ENCODE measurements around the gene MAU2.

DNA sequence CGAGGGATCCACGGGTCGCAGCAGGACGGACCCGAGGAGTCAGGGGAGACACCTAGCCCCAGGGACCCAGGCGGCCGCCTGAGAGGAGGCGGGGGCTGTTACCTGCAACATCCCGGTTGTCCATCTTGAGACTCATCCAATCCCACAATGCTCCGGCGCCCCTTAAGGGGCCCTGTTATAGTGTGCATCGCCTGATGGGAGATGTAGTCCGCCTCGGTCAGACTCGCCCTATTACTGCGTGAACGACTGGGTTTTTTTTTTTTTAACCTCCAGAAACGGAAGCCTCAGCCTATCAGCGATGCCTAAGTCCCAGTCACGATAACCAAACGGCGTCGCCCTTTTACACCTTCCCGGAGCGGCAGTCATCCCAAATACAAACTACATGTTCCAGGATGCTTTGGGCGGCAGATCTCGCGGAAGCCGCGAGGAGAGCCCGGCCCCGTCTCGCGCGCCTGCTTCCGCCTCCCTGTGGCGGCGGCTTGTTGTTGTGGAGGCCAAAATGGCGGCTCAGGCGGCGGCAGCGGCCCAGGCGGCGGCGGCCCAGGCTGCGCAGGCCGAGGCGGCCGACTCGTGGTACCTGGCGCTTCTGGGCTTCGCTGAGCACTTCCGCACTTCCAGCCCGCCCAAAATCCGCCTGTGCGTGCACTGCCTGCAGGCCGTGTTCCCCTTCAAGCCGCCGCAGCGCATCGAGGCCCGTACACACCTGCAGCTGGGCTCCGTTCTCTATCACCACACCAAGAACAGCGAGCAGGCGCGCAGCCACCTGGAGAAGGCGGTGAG, at the start of gene MAU2, which contains the start of gene SUGP1:
- TF ChIP-seq, protein P1, sequence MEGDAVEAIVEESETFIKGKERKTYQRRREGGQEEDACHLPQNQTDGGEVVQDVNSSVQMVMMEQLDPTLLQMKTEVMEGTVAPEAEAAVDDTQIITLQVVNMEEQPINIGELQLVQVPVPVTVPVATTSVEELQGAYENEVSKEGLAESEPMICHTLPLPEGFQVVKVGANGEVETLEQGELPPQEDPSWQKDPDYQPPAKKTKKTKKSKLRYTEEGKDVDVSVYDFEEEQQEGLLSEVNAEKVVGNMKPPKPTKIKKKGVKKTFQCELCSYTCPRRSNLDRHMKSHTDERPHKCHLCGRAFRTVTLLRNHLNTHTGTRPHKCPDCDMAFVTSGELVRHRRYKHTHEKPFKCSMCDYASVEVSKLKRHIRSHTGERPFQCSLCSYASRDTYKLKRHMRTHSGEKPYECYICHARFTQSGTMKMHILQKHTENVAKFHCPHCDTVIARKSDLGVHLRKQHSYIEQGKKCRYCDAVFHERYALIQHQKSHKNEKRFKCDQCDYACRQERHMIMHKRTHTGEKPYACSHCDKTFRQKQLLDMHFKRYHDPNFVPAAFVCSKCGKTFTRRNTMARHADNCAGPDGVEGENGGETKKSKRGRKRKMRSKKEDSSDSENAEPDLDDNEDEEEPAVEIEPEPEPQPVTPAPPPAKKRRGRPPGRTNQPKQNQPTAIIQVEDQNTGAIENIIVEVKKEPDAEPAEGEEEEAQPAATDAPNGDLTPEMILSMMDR (IDR thresholded peaks at IDR 0.05) = peak in 3 of 6 experiments; percentile 41 to 58 (median 54)
- TF ChIP-seq POLR2A (IDR thresholded peaks at IDR 0.05) = peak in 1 of 2 donors; percentile 66
